OCI-LY3 (cell line): ENCODE data around the gene ANKIB1.

Experiments used
- EZH2phosphoT487 ChIP-seq: fragments of 200-600 bp; shearing (Covaris generic); IDR thresholded peaks from 2 replicates; pipeline ENCODE4 v1.6.1; 2018; ENCODE audit warnings: antibody characterized with exemption, mixed run types, low read depth
- TF ChIP-seq, protein P1 (sequence below): fragments of 200-600, 300-600 bp; sonication (generic); IDR thresholded peaks from 2 replicates; pipeline ENCODE4 v1.5.1; 2014; ENCODE audit warnings: antibody characterized with exemption, low read length, low read depth

DNA sequence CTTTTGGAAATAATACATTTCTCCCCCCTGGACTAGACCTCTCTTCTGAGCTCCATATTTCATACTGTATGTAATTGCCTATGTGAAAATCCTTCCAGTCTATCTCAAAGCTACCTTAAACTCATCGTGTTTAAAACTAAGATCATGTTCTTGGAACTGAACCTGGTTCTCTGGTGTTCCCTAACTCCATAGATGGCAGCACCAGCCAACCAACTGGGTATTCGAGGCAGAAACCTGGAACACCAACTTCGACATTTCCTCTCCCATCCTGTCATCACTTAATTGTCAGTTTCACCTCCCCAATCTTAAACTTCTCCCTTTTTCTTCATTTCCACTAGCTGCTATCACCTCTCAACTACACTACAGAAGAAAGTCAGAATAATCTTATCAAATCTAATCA, 87.0 kb downstream of the ANKIB1 start:
- TF ChIP-seq, protein P1, sequence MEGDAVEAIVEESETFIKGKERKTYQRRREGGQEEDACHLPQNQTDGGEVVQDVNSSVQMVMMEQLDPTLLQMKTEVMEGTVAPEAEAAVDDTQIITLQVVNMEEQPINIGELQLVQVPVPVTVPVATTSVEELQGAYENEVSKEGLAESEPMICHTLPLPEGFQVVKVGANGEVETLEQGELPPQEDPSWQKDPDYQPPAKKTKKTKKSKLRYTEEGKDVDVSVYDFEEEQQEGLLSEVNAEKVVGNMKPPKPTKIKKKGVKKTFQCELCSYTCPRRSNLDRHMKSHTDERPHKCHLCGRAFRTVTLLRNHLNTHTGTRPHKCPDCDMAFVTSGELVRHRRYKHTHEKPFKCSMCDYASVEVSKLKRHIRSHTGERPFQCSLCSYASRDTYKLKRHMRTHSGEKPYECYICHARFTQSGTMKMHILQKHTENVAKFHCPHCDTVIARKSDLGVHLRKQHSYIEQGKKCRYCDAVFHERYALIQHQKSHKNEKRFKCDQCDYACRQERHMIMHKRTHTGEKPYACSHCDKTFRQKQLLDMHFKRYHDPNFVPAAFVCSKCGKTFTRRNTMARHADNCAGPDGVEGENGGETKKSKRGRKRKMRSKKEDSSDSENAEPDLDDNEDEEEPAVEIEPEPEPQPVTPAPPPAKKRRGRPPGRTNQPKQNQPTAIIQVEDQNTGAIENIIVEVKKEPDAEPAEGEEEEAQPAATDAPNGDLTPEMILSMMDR = no peak
- TF ChIP-seq EZH2phosphoT487 = no peak
